ENCODE measurements around the gene SPPL3.

DNA sequence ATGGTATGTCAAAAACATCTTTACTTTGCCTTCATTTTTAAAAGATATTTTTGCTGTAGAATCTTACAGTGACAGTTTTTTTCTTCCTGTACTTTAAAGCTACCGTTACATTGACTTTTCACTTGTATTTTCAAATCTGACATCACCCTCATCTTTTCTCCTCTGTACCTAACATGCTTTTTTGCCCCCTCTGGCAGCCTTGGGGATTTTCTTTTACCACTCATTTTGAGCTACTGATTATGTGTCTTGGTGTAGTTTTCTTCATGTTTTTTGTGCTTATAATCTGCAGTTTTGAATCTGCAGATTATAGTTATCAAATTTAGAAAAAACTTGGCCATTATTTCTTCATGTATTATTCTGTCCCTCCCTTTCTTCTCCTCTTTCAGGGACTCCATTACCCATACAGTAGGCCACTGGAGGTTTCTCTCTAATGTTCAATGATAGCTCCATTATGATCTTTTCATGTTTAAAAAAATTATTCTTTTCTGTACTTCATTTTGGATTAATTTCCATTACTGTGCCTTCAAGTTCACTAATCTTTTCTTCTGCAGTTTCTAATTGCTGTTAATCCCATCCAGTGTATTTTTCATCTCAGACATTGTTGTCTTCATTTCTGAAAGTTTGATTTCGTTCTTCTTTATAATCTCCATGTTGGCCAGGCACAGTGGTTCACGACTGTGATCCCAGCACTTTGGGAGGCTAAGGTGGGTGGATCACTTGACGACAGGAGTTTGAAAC, 108.5 kb downstream of the SPPL3 start:
- TF ChIP-seq, protein P1, sequence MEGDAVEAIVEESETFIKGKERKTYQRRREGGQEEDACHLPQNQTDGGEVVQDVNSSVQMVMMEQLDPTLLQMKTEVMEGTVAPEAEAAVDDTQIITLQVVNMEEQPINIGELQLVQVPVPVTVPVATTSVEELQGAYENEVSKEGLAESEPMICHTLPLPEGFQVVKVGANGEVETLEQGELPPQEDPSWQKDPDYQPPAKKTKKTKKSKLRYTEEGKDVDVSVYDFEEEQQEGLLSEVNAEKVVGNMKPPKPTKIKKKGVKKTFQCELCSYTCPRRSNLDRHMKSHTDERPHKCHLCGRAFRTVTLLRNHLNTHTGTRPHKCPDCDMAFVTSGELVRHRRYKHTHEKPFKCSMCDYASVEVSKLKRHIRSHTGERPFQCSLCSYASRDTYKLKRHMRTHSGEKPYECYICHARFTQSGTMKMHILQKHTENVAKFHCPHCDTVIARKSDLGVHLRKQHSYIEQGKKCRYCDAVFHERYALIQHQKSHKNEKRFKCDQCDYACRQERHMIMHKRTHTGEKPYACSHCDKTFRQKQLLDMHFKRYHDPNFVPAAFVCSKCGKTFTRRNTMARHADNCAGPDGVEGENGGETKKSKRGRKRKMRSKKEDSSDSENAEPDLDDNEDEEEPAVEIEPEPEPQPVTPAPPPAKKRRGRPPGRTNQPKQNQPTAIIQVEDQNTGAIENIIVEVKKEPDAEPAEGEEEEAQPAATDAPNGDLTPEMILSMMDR (IDR thresholded peaks at IDR 0.05): no peak
- TF ChIP-seq, protein P2, sequence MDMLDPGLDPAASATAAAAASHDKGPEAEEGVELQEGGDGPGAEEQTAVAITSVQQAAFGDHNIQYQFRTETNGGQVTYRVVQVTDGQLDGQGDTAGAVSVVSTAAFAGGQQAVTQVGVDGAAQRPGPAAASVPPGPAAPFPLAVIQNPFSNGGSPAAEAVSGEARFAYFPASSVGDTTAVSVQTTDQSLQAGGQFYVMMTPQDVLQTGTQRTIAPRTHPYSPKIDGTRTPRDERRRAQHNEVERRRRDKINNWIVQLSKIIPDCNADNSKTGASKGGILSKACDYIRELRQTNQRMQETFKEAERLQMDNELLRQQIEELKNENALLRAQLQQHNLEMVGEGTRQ (CRISPR knock-in tag; IDR thresholded peaks at IDR 0.05): no peak
- TF ChIP-seq, protein P3, sequence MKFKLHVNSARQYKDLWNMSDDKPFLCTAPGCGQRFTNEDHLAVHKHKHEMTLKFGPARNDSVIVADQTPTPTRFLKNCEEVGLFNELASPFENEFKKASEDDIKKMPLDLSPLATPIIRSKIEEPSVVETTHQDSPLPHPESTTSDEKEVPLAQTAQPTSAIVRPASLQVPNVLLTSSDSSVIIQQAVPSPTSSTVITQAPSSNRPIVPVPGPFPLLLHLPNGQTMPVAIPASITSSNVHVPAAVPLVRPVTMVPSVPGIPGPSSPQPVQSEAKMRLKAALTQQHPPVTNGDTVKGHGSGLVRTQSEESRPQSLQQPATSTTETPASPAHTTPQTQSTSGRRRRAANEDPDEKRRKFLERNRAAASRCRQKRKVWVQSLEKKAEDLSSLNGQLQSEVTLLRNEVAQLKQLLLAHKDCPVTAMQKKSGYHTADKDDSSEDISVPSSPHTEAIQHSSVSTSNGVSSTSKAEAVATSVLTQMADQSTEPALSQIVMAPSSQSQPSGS (CRISPR knock-in tag; IDR thresholded peaks at IDR 0.05; ENCODE audit: borderline replicate concordance, low read depth): no peak
- TF ChIP-seq, protein P4, sequence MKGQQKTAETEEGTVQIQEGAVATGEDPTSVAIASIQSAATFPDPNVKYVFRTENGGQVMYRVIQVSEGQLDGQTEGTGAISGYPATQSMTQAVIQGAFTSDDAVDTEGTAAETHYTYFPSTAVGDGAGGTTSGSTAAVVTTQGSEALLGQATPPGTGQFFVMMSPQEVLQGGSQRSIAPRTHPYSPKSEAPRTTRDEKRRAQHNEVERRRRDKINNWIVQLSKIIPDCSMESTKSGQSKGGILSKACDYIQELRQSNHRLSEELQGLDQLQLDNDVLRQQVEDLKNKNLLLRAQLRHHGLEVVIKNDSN (CRISPR knock-in tag; IDR thresholded peaks at IDR 0.05): no peak
- TF ChIP-seq JUN (CRISPR knock-in tag; IDR thresholded peaks at IDR 0.05): no peak
- TF ChIP-seq FOXP1 (CRISPR knock-in tag; IDR thresholded peaks at IDR 0.05; ENCODE audit: borderline replicate concordance): no peak
- no peak for TF ChIP-seq ETV6 (CRISPR knock-in tag; IDR thresholded peaks at IDR 0.05)
- TF ChIP-seq GABPB1 (CRISPR knock-in tag; IDR thresholded peaks at IDR 0.05): no peak
- no peak for TF ChIP-seq ZNF121 (CRISPR knock-in tag; IDR thresholded peaks at IDR 0.05)
- TF ChIP-seq, protein P5, sequence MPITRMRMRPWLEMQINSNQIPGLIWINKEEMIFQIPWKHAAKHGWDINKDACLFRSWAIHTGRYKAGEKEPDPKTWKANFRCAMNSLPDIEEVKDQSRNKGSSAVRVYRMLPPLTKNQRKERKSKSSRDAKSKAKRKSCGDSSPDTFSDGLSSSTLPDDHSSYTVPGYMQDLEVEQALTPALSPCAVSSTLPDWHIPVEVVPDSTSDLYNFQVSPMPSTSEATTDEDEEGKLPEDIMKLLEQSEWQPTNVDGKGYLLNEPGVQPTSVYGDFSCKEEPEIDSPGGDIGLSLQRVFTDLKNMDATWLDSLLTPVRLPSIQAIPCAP (CRISPR knock-in tag; IDR thresholded peaks at IDR 0.05): no peak
- no peak for TF ChIP-seq CREM (CRISPR knock-in tag; IDR thresholded peaks at IDR 0.05)
